Adrenal gland (tissue), 12 donors: ENCODE results near the gene PRKCA. TPM values are rescaled to one million over a fixed set of nuclear protein-coding genes. Genes with fewer than 3 reads are reported as not detected.
"Not testable (repeated sequence)": the region's sequence is repeated elsewhere in the genome, so short reads cannot be mapped to it uniquely, and the experiment has no call there.

Experiments
- DNase-seq, 7 donors: peaks; one replicate each; pipeline ENCODE4 v3.0.0-alpha.2; 2019 to 2020
- H3K27ac ChIP-seq, 5 donors: fragments of 200-600 bp; sonication (generic) in 4 of 5; 1 replicate in 3 of 5; 2 replicates in 2 of 5; pipeline versions ENCODE4 v1.5.1 to v1.8.0; 2016 to 2020; ENCODE audit warnings: mild to moderate bottlenecking in 1 of 5
- H3K27me3 ChIP-seq: fragments of 200-600 bp; 2 replicates; pipeline ENCODE4 v1.8.0; 2021
- H3K36me3 ChIP-seq, 2 donors: fragments of 200-600 bp; replicated peaks in 1 of 2; 1 replicate in 1 of 2; 2 replicates in 1 of 2; pipeline versions ENCODE4 v1.5.1 to v1.8.0; 2018 to 2022
- H3K4me1 ChIP-seq, 2 donors: fragments of 200-600 bp; replicated peaks in 1 of 2; 1 replicate in 1 of 2; 2 replicates in 1 of 2; pipeline versions ENCODE4 v1.5.1 to v1.8.0; 2018 to 2021
- H3K4me3 ChIP-seq, 4 donors: fragments of 200-600 bp; sonication (generic) in 3 of 4; one replicate each; pipeline ENCODE4 v1.5.1; 2016 to 2018
- H3K9me3 ChIP-seq, 3 donors: fragments of 200-600 bp; sonication (generic) in 1 of 3; replicated peaks in 1 of 3; 1 replicate in 2 of 3; 2 replicates in 1 of 3; pipeline versions ENCODE4 v1.5.1 to v1.8.0; 2016 to 2021
- CTCF ChIP-seq, 6 experiments: fragments of 450-650 bp in 4 of 6; fragments of 200-600 bp in 2 of 6; sonication (generic) in 1 of 6; IDR thresholded peaks; 1 replicate in 5 of 6; 2 replicates in 1 of 6; pipeline versions ENCODE4 v1.5.1 to v1.8.0; 2016 to 2021; ENCODE audit warnings: antibody characterized with exemption in 6 of 6, mild to moderate bottlenecking in 2 of 6, moderate library complexity in 1 of 6
- POLR2A ChIP-seq, 2 donors: fragments of 450-650 bp; IDR thresholded peaks; one replicate each; pipeline ENCODE4 v1.6.1; 2017; ENCODE audit warnings: antibody characterized with exemption in 2 of 2, mild to moderate bottlenecking in 2 of 2, moderate library complexity in 1 of 2
- WGBS, 4 donors: extraction: QIAGEN DNeasy Blood & Tissue Kit in 2 of 4; methylation state at CpG; one replicate each; pipeline versions ENCODE4 v1.1.5 to v1.1.7; 2013 to 2017; 5-methylcytosine and 5-hydroxymethylcytosine counted together
- intact Hi-C, 2 donors: fragments of 100-400 bp; cut with DNase I; formaldehyde crosslinking; loops; one replicate each; pipeline versions ENCODE4 v1.14.1 to v1.15.0; 2022 to 2023
- polyA plus RNA-seq, 3 donors: library from polyadenylated mRNA; stranded (reverse); fragments of 200-250 nt in 2 of 3; fragments of 350-450 nt in 1 of 3; fragmentation: Illumina TruSeq in 1 of 3; extraction: RNeasy Lipid Tissue Mini Kit (QIAGEN cat#74804) in 1 of 3; gene quantifications; one replicate each; pipeline ENCODE4 v1.2.3, GENCODE V29; 2013 to 2014
- total RNA-seq, 9 donors: library from RNA; depleted of rRNA in 4 of 9; stranded (reverse); fragments of >200 nt in 4 of 9; fragments of 120-200 nt in 1 of 9; fragmentation: NEBNext Ultra II Directional in 1 of 9; extraction: Animal tissue kit (Norgen Biotek cat#: 25700) in 1 of 9; gene quantifications; one replicate each; pipeline versions ENCODE4 v1.1.0 to v1.2.4, GENCODE V29; 2013 to 2023
- donor health status: healthy with polysubstance abuse.
- donor health status: Bipolar disorder and iron deficiency.
- donor health status: DM: yes; HTN: yes; CAD: no.
- donor health status: DM: no; HTN: no; CAD: no.
- donor health status: DM: no; HTN: no; CAD: no.
- donor health status: DM: yes; HTN: yes; CAD: no.

The PRKCA gene
- total and polyA plus RNA-seq, 12 donors: 15.1 to 202 (median 84.1) TPM

GRCh38 chr17:66450008-66450851 lies 147.8 kb downstream of the PRKCA start:
- Histone ChIP-seq H3K4me3 (no peak overlapping the region), H3K9me3 (no peaks in the 10 kb centered on the region), H3K36me3 (no peaks in the 10 kb centered on the region), H3K27me3 (no peaks in the 10 kb centered on the region), H3K4me1 (no peaks in the 10 kb centered on the region), H3K27ac (no peak overlapping the region)
- intact Hi-C loops: no loop called here
- DNase-seq: no peak
- 84 to 91% (median 87%) methylated on average over 12 of the region's 12 CpGs for WGBS, 4 donors
- no peak for TF ChIP-seq POLR2A (IDR thresholded peaks at IDR 0.05)
- TF ChIP-seq CTCF (IDR thresholded peaks at IDR 0.05): no peak

- Histone ChIP-seq H3K9me3 (no peaks in the 10 kb centered on the region), H3K27ac (no peak overlapping the region), H3K4me1 (no peaks in the 10 kb centered on the region), H3K36me3 (no peaks in the 10 kb centered on the region), H3K4me3 (no peak overlapping the region), H3K27me3 (no peaks in the 10 kb centered on the region)
- DNase-seq: no peak
- 85 to 97% (median 92%) methylated on average over 1 of the region's 1 CpG for whole genome bisulfite sequencing, 4 donors
- intact Hi-C loops: no loop called here
- no peak for TF ChIP-seq POLR2A (IDR thresholded peaks at IDR 0.05)
- TF ChIP-seq CTCF (IDR thresholded peaks at IDR 0.05): no peak
Observed at GRCh38 chr17:66450852-66451158, 148.4 kb downstream of the PRKCA start.

GRCh38 chr17:66451188-66452149 lies 149.1 kb downstream of the PRKCA start:
- intact Hi-C loops: no loop called here
- Histone ChIP-seq H3K36me3 (no peaks in the 10 kb centered on the region), H3K4me3 (no peak overlapping the region), H3K9me3 (no peaks in the 10 kb centered on the region), H3K27me3 (no peaks in the 10 kb centered on the region), H3K4me1 (no peaks in the 10 kb centered on the region), H3K27ac (no peak overlapping the region)
- peak in 1 of 6 experiments; percentile 16 for TF ChIP-seq CTCF (IDR thresholded peaks at IDR 0.05)
- TF ChIP-seq POLR2A (IDR thresholded peaks at IDR 0.05): no peak
- 73 to 85% (median 78%) methylated on average over 15 of the region's 15 CpGs for WGBS, 4 donors
- DNase-seq: no peak

- no peak for DNase-seq
- Histone ChIP-seq H3K36me3 (no peaks in the 10 kb centered on the region), H3K4me1 (peaks cover under 1 to 10% of the 10 kb centered on the region in 2 donors), H3K27me3 (no peaks in the 10 kb centered on the region), H3K4me3 (no peak overlapping the region), H3K27ac (no peak overlapping the region), H3K9me3 (no peaks in the 10 kb centered on the region)
- intact Hi-C loops: no loop called here
- TF ChIP-seq CTCF (IDR thresholded peaks at IDR 0.05): no peak
- no peak for TF ChIP-seq POLR2A (IDR thresholded peaks at IDR 0.05)
- 69 to 86% (median 81%) methylated on average over 10 of the region's 10 CpGs for WGBS, 4 donors
Observed at GRCh38 chr17:66455060-66455459, 152.6 kb downstream of the PRKCA start.

- H3K4me3 ChIP-seq, H3K27ac ChIP-seq, intact Hi-C loops, H3K36me3 ChIP-seq, H3K9me3 ChIP-seq, H3K27me3 ChIP-seq, DNase-seq: not testable (repeated sequence)
- H3K4me1 ChIP-seq: peaks cover 8 to 26% of the 10 kb centered on the region in 2 donors
- WGBS, 4 donors: 95 to 100% (median 99%) methylated on average over 3 of the region's 3 CpGs
Observed at GRCh38 chr17:66457499-66457898, 155.1 kb downstream of the PRKCA start.
